H1 (cell line): ENCODE data around the gene TSKS. TPM values are rescaled to one million over a fixed set of nuclear protein-coding genes. Genes with fewer than 3 reads are reported as not detected.
A peak's percentile ranks its signal among the peaks of the same experiment; 100 is the strongest.

ENCODE experiments used
- CTCF ChIA-PET: fragments of 300-600 bp; sonication (Branson Sonifier 250); formaldehyde crosslinking; loops from one replicate; lab custom pipeline; 2021; ENCODE audit not compliant: partially characterized antibody; lab: Charles Lee
- POLR2A ChIA-PET: fragments of 300-600 bp; sonication (Branson Sonifier 250); formaldehyde crosslinking; loops from one replicate; lab custom pipeline; 2021; ENCODE audit warnings: inconsistent platforms; ENCODE audit not compliant: partially characterized antibody; lab: Charles Lee
- DNase-seq, 2 experiments: peaks; one replicate each; pipeline versions ENCODE4 v3.0.0 to v3.0.0-alpha.2; 2010 to 2022; ENCODE audit warnings: low spot score in 2 of 2, low read depth in 1 of 2, mixed read lengths in 1 of 2
- FAIRE-seq: peaks from 2 replicates; lab custom pipeline; 2011; peaks lifted over from hg19 to GRCh38; lab: Jason Lieb, UNC
- H2AFZ ChIP-seq: 2 replicates; pipeline ENCODE4 v1.8.1; 2012; ENCODE audit warnings: low read length, inconsistent platforms
- H2AK5ac ChIP-seq: 2 replicates; pipeline ENCODE4 v1.6.1; 2013; ENCODE audit warnings: low read depth, low read length
- H2BK120ac ChIP-seq: replicated peaks from 2 replicates; pipeline ENCODE3; 2013; ENCODE audit warnings: low read depth, low read length, inconsistent platforms
- H2BK12ac ChIP-seq: 2 replicates; pipeline ENCODE4 v1.6.1; 2013; ENCODE audit warnings: low read depth, low read length
- H2BK15ac ChIP-seq: 2 replicates; pipeline ENCODE4 v1.6.1; 2013; ENCODE audit warnings: low read length
- H2BK20ac ChIP-seq: 2 replicates; pipeline ENCODE4 v1.6.1; 2013; ENCODE audit warnings: low read length
- H2BK5ac ChIP-seq: 2 replicates; pipeline ENCODE4 v1.6.1; 2013; ENCODE audit warnings: low read depth, low read length
- H3K14ac ChIP-seq: 2 replicates; pipeline ENCODE4 v1.6.1; 2013; ENCODE audit warnings: inconsistent platforms; ENCODE audit not compliant: insufficient read length
- H3K18ac ChIP-seq: 2 replicates; pipeline ENCODE4 v1.6.1; 2013; ENCODE audit warnings: low read length; ENCODE audit errors: extremely low read depth
- H3K23ac ChIP-seq: 2 replicates; pipeline ENCODE4 v1.6.1; 2013; ENCODE audit warnings: inconsistent platforms; ENCODE audit not compliant: insufficient read length
- H3K23me2 ChIP-seq: 2 replicates; pipeline ENCODE4 v1.6.1; 2013; ENCODE audit warnings: low read depth, low read length
- H3K27ac ChIP-seq: 2 replicates; pipeline ENCODE4 v1.6.1; 2011; ENCODE audit warnings: low read depth, low read length, inconsistent platforms
- H3K27me3 ChIP-seq, 4 experiments: replicated peaks in 1 of 4; 1 replicate in 1 of 4; 2 replicates in 3 of 4; pipeline versions ENCODE4 v1.6.1 to v1.8.1; 2011 to 2013; ENCODE audit warnings: low read length in 3 of 4, mild to moderate bottlenecking in 3 of 4, inconsistent platforms in 2 of 4, mixed read lengths in 2 of 4, moderate library complexity in 1 of 4; ENCODE audit not compliant: control insufficient read depth in 3 of 4, insufficient read depth in 3 of 4; ENCODE audit errors: extremely low read depth in 1 of 4
- H3K36me3 ChIP-seq, 4 experiments: 2 replicates each; pipeline versions ENCODE4 v1.6.1 to v1.8.1; 2011 to 2013; ENCODE audit warnings: mild to moderate bottlenecking in 4 of 4, low read length in 3 of 4, moderate library complexity in 2 of 4, control low read depth in 1 of 4, inconsistent platforms in 1 of 4; ENCODE audit not compliant: insufficient read depth in 4 of 4, control insufficient read depth in 2 of 4
- H3K4ac ChIP-seq: replicated peaks from 2 replicates; pipeline ENCODE3; 2013; ENCODE audit warnings: low read length, low read depth, mixed read lengths, inconsistent platforms; ENCODE audit not compliant: insufficient read length
- H3K4me1 ChIP-seq, 4 experiments: replicated peaks in 1 of 4; 1 replicate in 1 of 4; 2 replicates in 3 of 4; pipeline versions ENCODE4 v1.6.1 to v1.8.1; 2011 to 2013; ENCODE audit warnings: low read length in 3 of 4, inconsistent platforms in 2 of 4, mixed read lengths in 1 of 4; ENCODE audit not compliant: insufficient read depth in 4 of 4, control insufficient read depth in 3 of 4
- H3K4me2 ChIP-seq, 2 experiments: 2 replicates each; pipeline versions ENCODE4 v1.6.1 to v1.8.1; 2011 to 2013; ENCODE audit warnings: low read depth in 2 of 2, low read length in 2 of 2, control low read depth in 1 of 2, inconsistent platforms in 1 of 2, mild to moderate bottlenecking in 1 of 2; ENCODE audit not compliant: insufficient read depth in 1 of 2
- H3K4me3 ChIP-seq, 4 experiments: fragments of 200-600, 300-600 bp in 1 of 4; sonication (generic), shearing (Covaris generic), sonication (Bioruptor Twin) in 1 of 4; 2 replicates each; pipeline versions ENCODE4 v1.5.1 to v1.8.1; 2011 to 2016; ENCODE audit warnings: low read length in 4 of 4, low read depth in 3 of 4, control low read depth in 2 of 4, inconsistent platforms in 2 of 4, mild to moderate bottlenecking in 2 of 4, mixed read lengths in 1 of 4, moderate library complexity in 1 of 4; ENCODE audit not compliant: insufficient read depth in 2 of 4; ENCODE audit errors: extremely low read depth in 1 of 4
- H3K56ac ChIP-seq: replicated peaks from 2 replicates; pipeline ENCODE3; 2013; ENCODE audit warnings: low read depth, mild to moderate bottlenecking, mixed read lengths, low read length, inconsistent platforms; ENCODE audit not compliant: insufficient read length
- H3K79me1 ChIP-seq: 2 replicates; pipeline ENCODE4 v1.6.1; 2013; ENCODE audit warnings: low read depth, low read length, control low read depth
- H3K79me2 ChIP-seq, 2 experiments: 2 replicates each; pipeline versions ENCODE4 v1.6.1 to v1.8.1; 2012 to 2013; ENCODE audit warnings: low read length in 2 of 2, mild to moderate bottlenecking in 2 of 2, inconsistent platforms in 1 of 2; ENCODE audit not compliant: insufficient read depth in 2 of 2, control insufficient read depth in 1 of 2
- H3K9ac ChIP-seq, 4 experiments: replicated peaks in 1 of 4; 1 replicate in 1 of 4; 2 replicates in 3 of 4; pipeline versions ENCODE4 v1.6.1 to v1.8.1; 2011 to 2013; ENCODE audit warnings: low read depth in 3 of 4, low read length in 3 of 4, control low read depth in 2 of 4, mild to moderate bottlenecking in 2 of 4, moderate library complexity in 2 of 4, inconsistent platforms in 1 of 4; ENCODE audit errors: extremely low read depth in 1 of 4
- H3K9me3 ChIP-seq, 2 experiments: 2 replicates each; pipeline versions ENCODE4 v1.6.1 to v1.8.1; 2012 to 2013; ENCODE audit warnings: mild to moderate bottlenecking in 2 of 2, moderate library complexity in 2 of 2, control low read depth in 1 of 2, inconsistent platforms in 1 of 2, low read depth in 1 of 2, low read length in 1 of 2, mixed read lengths in 1 of 2; ENCODE audit not compliant: insufficient read depth in 2 of 2
- H4K20me1 ChIP-seq, 2 experiments: replicated peaks in 1 of 2; 2 replicates each; pipeline versions ENCODE3 to v1.8.1; 2011 to 2013; ENCODE audit warnings: inconsistent platforms in 2 of 2, low read length in 2 of 2, mild to moderate bottlenecking in 1 of 2; ENCODE audit not compliant: insufficient read depth in 2 of 2, control insufficient read depth in 1 of 2
- H4K5ac ChIP-seq: 2 replicates; pipeline ENCODE4 v1.6.1; 2013; ENCODE audit warnings: low read length, low read depth, mixed read lengths, inconsistent platforms; ENCODE audit not compliant: insufficient read length
- H4K8ac ChIP-seq: 2 replicates; pipeline ENCODE4 v1.8.0; 2013; ENCODE audit warnings: mild to moderate bottlenecking, moderate library complexity, low read length, inconsistent platforms; ENCODE audit not compliant: insufficient read depth; ENCODE audit errors: extremely low read depth
- H4K91ac ChIP-seq: replicated peaks from 2 replicates; pipeline ENCODE3; 2013; ENCODE audit warnings: low read length, mixed read lengths, inconsistent platforms; ENCODE audit not compliant: insufficient read length
- ATF2 ChIP-seq: IDR thresholded peaks from 2 replicates; pipeline ENCODE4 v1.6.1; 2012; ENCODE audit warnings: low read length, inconsistent platforms
- CEBPB ChIP-seq: IDR thresholded peaks from 2 replicates; pipeline ENCODE4 v1.6.1; 2012; ENCODE audit warnings: low read depth, low read length
- CHD2 ChIP-seq: IDR thresholded peaks from 2 replicates; pipeline ENCODE4 v1.6.1; 2012; ENCODE audit warnings: low read length, improper control_type of control experiment
- EGR1 ChIP-seq: IDR thresholded peaks from 2 replicates; pipeline ENCODE4 v1.6.1; 2011; ENCODE audit warnings: low read depth, low read length, borderline replicate concordance
- NANOG ChIP-seq: IDR thresholded peaks from 2 replicates; pipeline ENCODE4 v1.6.1; 2011; ENCODE audit warnings: low read length, low read depth, mild to moderate bottlenecking, inconsistent platforms; ENCODE audit not compliant: insufficient read depth, poor library complexity, severe bottlenecking
- SIRT6 ChIP-seq: IDR thresholded peaks from one replicate; pipeline ENCODE4 v1.7.1; 2012; ENCODE audit warnings: low read length, inconsistent platforms
- SP1 ChIP-seq: IDR thresholded peaks from 2 replicates; pipeline ENCODE4 v1.6.1; 2011; ENCODE audit warnings: low read depth, low read length
- SP2 ChIP-seq: IDR thresholded peaks from 2 replicates; pipeline ENCODE4 v1.6.1; 2012; ENCODE audit warnings: mild to moderate bottlenecking, low read length, inconsistent platforms
- SRF ChIP-seq: IDR thresholded peaks from 2 replicates; pipeline ENCODE4 v1.6.1; 2011; ENCODE audit warnings: mild to moderate bottlenecking, low read depth, low read length, moderate library complexity
- WGBS, 2 experiments: shearing (Covaris generic) in 1 of 2; methylation state at CpG; one replicate each; pipeline versions ENCODE4 v1.1.6 to v1.1.7; 2013 to 2015; ENCODE audit warnings: low lambda C conversion rate in 2 of 2, mixed read lengths in 2 of 2, inconsistent platforms in 1 of 2, low coverage in 1 of 2, missing lambda C conversion rate in 1 of 2; ENCODE audit not compliant: insufficient replicate concordance in 2 of 2, insufficient coverage in 1 of 2, insufficient read length in 1 of 2; ENCODE audit errors: extremely low coverage in 1 of 2, missing lambda C conversion rate in 1 of 2; 5-methylcytosine and 5-hydroxymethylcytosine counted together
- polyA plus RNA-seq, 7 experiments: library from polyadenylated mRNA; depleted of rRNA in 3 of 7; stranded (reverse) in 5 of 7; unstranded in 2 of 7; fragments of >200 nt in 5 of 7; fragments of 200-250 nt in 2 of 7; gene quantifications; 1 replicate in 5 of 7; 2 replicates in 1 of 7; 4 replicates in 1 of 7; pipeline versions ENCODE4 v1.2.1 to v1.2.3, GENCODE V29; 2011 to 2013; ENCODE audit warnings: missing spikeins in 2 of 7, mixed read lengths in 2 of 7
- total RNA-seq: library from RNA; stranded (reverse); fragmentation: NEBNext Ultra II Directional; extraction: Animal tissue kit (Norgen Biotek cat#: 25700); gene quantifications from 2 replicates; pipeline ENCODE4 v1.2.1, GENCODE V29; 2021

Gene TSKS
- total and polyA plus RNA-seq, 2 of the 8 experiments (the other 6 are each of a cell fraction or from before 2014, with no cell fraction given) = 0.21 TPM; not detected in 1

- Histone ChIP-seq H3K9ac (no peak overlapping the region), H2BK12ac (peak overlapping the region; percentile 80; the same call in 1 of the 2 replicates), H2AFZ (no peak overlapping the region), H3K23ac (no peak overlapping the region), H3K18ac (peak overlapping the region; percentile 60; the same call in 1 of the 2 replicates), H3K9me3 (peaks cover 0 to 8% of the 10 kb centered on the region in 2 experiments; a peak in 1 of 4 replicates), H4K5ac (no peak overlapping the region), H3K27ac (peak overlapping the region; percentile 29; the same call in 1 of the 2 replicates), H3K4me3 (no peak overlapping the region), H4K8ac (peak overlapping the region; percentile 38; the same call in 1 of the 2 replicates), H3K79me1 (no peaks in the 10 kb centered on the region), H2AK5ac (no peak overlapping the region; the same call in 1 of the 2 replicates), H3K4me2 (no peak overlapping the region), H2BK20ac (no peak overlapping the region), H3K4ac (no peak overlapping the region), H4K91ac (peak overlapping the region; percentile 17), H3K79me2 (no peaks in the 10 kb centered on the region), H3K4me1 (no peaks in the 10 kb centered on the region; a peak in 2 of 7 replicates), H3K36me3 (no peaks in the 10 kb centered on the region), H3K56ac (no peak overlapping the region), H2BK5ac (no peak overlapping the region), H2BK120ac (no peak overlapping the region), H4K20me1 (no peaks in the 10 kb centered on the region), H3K23me2 (no peaks in the 10 kb centered on the region), H3K27me3 (no peaks in the 10 kb centered on the region), H3K14ac (no peak overlapping the region), H2BK15ac (no peak overlapping the region)
- TF ChIP-seq SRF = peak; percentile 96
- TF ChIP-seq CHD2 = peak; percentile 63; the same call in 1 of the 2 replicates
- TF ChIP-seq EGR1 = no peak
- TF ChIP-seq ATF2 = no peak
- peak; percentile 92 for TF ChIP-seq SP1
- TF ChIP-seq CEBPB = peak; percentile 36; the same call in 1 of the 2 replicates
- TF ChIP-seq SP2 = peak; percentile 38; the same call in 1 of the 2 replicates
- no peak for TF ChIP-seq NANOG
- no peak for TF ChIP-seq SIRT6
- POLR2A ChIA-PET = interaction anchor here (0.9 to 1.4 kb wide), 6 partner anchors 10 to 69 kb away, joined by 3 to 7 read pairs (median 4); partner anchors contain the start of genes AP2A1, FUZ and TSKS
- CTCF ChIA-PET = interaction anchor here (0.7 kb wide), 1 partner anchor 27 kb away, joined by 3 read pairs; no protein-coding TSS in a partner anchor
- 94% methylated on average over 18 of the region's 23 CpGs; no CpG with 5 or more reads in 1 of the 2 experiments for WGBS, 2 experiments
- peak; percentile 85 for FAIRE-seq
- no peak for DNase-seq
Measured at GRCh38 chr19:49744946-49745381, 18.1 kb downstream of the TSKS start.
